Measurements from ENCODE around the gene NPHS2. TPM values are rescaled to one million over a fixed set of nuclear protein-coding genes. Genes with fewer than 3 reads are reported as not detected.

The NPHS2 gene
- total RNA-seq, 1 donor from 2014 or later: 1.7 TPM

GRCh38 chr1:179550746-179551682 is 24.7 kb downstream of the NPHS2 start:
- TF ChIP-seq CTCF (IDR thresholded peaks at IDR 0.05; ENCODE audit: insufficient read depth, low read length, poor library complexity, severe bottlenecking): no peak
- no peak for DNase-seq (ENCODE audit: low read depth)

GRCh38 chr1:179549368-179549700 is 26.4 kb downstream of the NPHS2 start:
- no peak overlapping the region for H3K4me3 ChIP-seq (ENCODE audit: low read depth, low read length)
- no peaks in the 10 kb centered on the region for H3K36me3 ChIP-seq (ENCODE audit: control insufficient read depth, insufficient read depth, low read length)
- H3K27me3 ChIP-seq (ENCODE audit: control insufficient read depth, insufficient read depth, low read length): no peaks in the 10 kb centered on the region
- no peak for DNase-seq (ENCODE audit: low read depth)
- no peak for TF ChIP-seq CTCF (IDR thresholded peaks at IDR 0.05; ENCODE audit: insufficient read depth, low read length, poor library complexity, severe bottlenecking)

More at GRCh38 chr1:179550746-179551682, 24.7 kb downstream of the NPHS2 start:
- Histone ChIP-seq H3K4me3 (ENCODE audit: low read depth, low read length) (no peak overlapping the region), H3K36me3 (ENCODE audit: control insufficient read depth, insufficient read depth, low read length) (no peaks in the 10 kb centered on the region), H3K27me3 (ENCODE audit: control insufficient read depth, insufficient read depth, low read length) (no peaks in the 10 kb centered on the region)

GRCh38 chr1:179548666-179549367 is 26.9 kb downstream of the NPHS2 start:
- Histone ChIP-seq H3K27me3 (ENCODE audit: control insufficient read depth, insufficient read depth, low read length) (no peaks in the 10 kb centered on the region), H3K4me3 (ENCODE audit: low read depth, low read length) (no peak overlapping the region), H3K36me3 (ENCODE audit: control insufficient read depth, insufficient read depth, low read length) (no peaks in the 10 kb centered on the region)
- TF ChIP-seq CTCF (IDR thresholded peaks at IDR 0.05; ENCODE audit: insufficient read depth, low read length, poor library complexity, severe bottlenecking): no peak
- no peak for DNase-seq (ENCODE audit: low read depth)

- no peak for TF ChIP-seq CTCF (IDR thresholded peaks at IDR 0.05; ENCODE audit: insufficient read depth, low read length, poor library complexity, severe bottlenecking)
- Histone ChIP-seq H3K27me3 (ENCODE audit: control insufficient read depth, insufficient read depth, low read length) (no peaks in the 10 kb centered on the region), H3K4me3 (ENCODE audit: low read depth, low read length) (no peak overlapping the region), H3K36me3 (ENCODE audit: control insufficient read depth, insufficient read depth, low read length) (no peaks in the 10 kb centered on the region)
- no peak for DNase-seq (ENCODE audit: low read depth)
Observed at GRCh38 chr1:179547021-179547535, 28.7 kb downstream of the NPHS2 start.

- Histone ChIP-seq H3K4me3 (ENCODE audit: low read depth, low read length) (no peak overlapping the region), H3K36me3 (ENCODE audit: control insufficient read depth, insufficient read depth, low read length) (no peaks in the 10 kb centered on the region), H3K27me3 (ENCODE audit: control insufficient read depth, insufficient read depth, low read length) (no peaks in the 10 kb centered on the region)
- TF ChIP-seq CTCF (IDR thresholded peaks at IDR 0.05; ENCODE audit: insufficient read depth, low read length, poor library complexity, severe bottlenecking): no peak
- no peak for DNase-seq (ENCODE audit: low read depth)
Observed at GRCh38 chr1:179545321-179545720, 30.4 kb downstream of the NPHS2 start.

All from kidney epithelial cell (primary cell).